GM23338 (cell line): ENCODE data around the gene GATAD2A. TPM values are rescaled to one million over a fixed set of nuclear protein-coding genes. Genes with fewer than 3 reads are reported as not detected.

Experiments used
- ATAC-seq: fragments of 200-7000 bp; cut with Tn5 transposase; 3 replicates; pipeline ENCODE4 v1.9.1; 2020
- DNase-seq: peaks from one replicate; pipeline ENCODE4 v3.0.0-alpha.2; 2015; ENCODE audit warnings: low spot score
- H2AFZ ChIP-seq: fragments of 200-600 bp; sonication (generic); 2 replicates; pipeline ENCODE4 v1.8.0; 2016; ENCODE audit warnings: antibody characterized with exemption, mild to moderate bottlenecking, moderate library complexity
- H3F3A ChIP-seq: fragments of 200-600 bp; sonication (generic); replicated peaks from 2 replicates; pipeline ENCODE4 v1.8.0; 2017; ENCODE audit warnings: antibody characterized with exemption, mixed run types, low read depth
- H3K27ac ChIP-seq: fragments of 200-600 bp; sonication (generic); 2 replicates; pipeline ENCODE4 v1.6.1; 2016; ENCODE audit warnings: low read depth
- H3K27me3 ChIP-seq: fragments of 200-600 bp; sonication (generic); 2 replicates; pipeline ENCODE4 v1.8.0; 2016; ENCODE audit warnings: mild to moderate bottlenecking, mixed run types, moderate library complexity; ENCODE audit not compliant: insufficient read depth
- H3K36me3 ChIP-seq: fragments of 200-600 bp; sonication (generic); 2 replicates; pipeline ENCODE4 v1.8.0; 2016; ENCODE audit warnings: mild to moderate bottlenecking; ENCODE audit not compliant: insufficient read depth
- H3K4me1 ChIP-seq: fragments of 200-600 bp; sonication (generic); 2 replicates; pipeline ENCODE4 v1.8.0; 2016; ENCODE audit warnings: mild to moderate bottlenecking, moderate library complexity; ENCODE audit not compliant: insufficient read depth
- H3K4me2 ChIP-seq: fragments of 200-600 bp; sonication (generic); 2 replicates; pipeline ENCODE4 v1.7.1; 2017; ENCODE audit warnings: mixed run types
- H3K4me3 ChIP-seq: fragments of 200-600 bp; sonication (generic); 2 replicates; pipeline ENCODE4 v1.6.1; 2016; ENCODE audit warnings: mixed run types
- H3K79me2 ChIP-seq: fragments of 200-600 bp; sonication (generic); replicated peaks from 2 replicates; pipeline ENCODE4 v1.8.0; 2017; ENCODE audit warnings: mild to moderate bottlenecking; ENCODE audit not compliant: insufficient read depth
- H3K9me2 ChIP-seq: fragments of 200-600 bp; sonication (generic); 2 replicates; pipeline ENCODE4 v1.8.0; 2017; ENCODE audit not compliant: insufficient read depth
- H4K20me1 ChIP-seq: fragments of 200-600 bp; sonication (generic); replicated peaks from 2 replicates; pipeline ENCODE4 v1.8.0; 2017; ENCODE audit warnings: mild to moderate bottlenecking; ENCODE audit not compliant: insufficient read depth
- H3K27ac Mint-ChIP-seq: 2 replicates; pipeline ENCODE4 v1.8.0; 2020; ENCODE audit warnings: inconsistent platforms, mild to moderate bottlenecking, moderate library complexity, mixed read lengths
- H3K27me3 Mint-ChIP-seq: 3 replicates; pipeline ENCODE4 v1.8.0; 2022; ENCODE audit warnings: low read depth, mild to moderate bottlenecking, moderate library complexity, mixed read lengths, inconsistent platforms; ENCODE audit not compliant: insufficient read depth, poor library complexity
- H3K36me3 Mint-ChIP-seq: 3 replicates; pipeline ENCODE4 v1.8.0; 2021; ENCODE audit warnings: low read depth, mild to moderate bottlenecking, inconsistent platforms, moderate library complexity, mixed read lengths
- H3K4me1 Mint-ChIP-seq: 3 replicates; pipeline ENCODE4 v1.8.0; 2020; ENCODE audit warnings: mild to moderate bottlenecking, inconsistent platforms, mixed read lengths
- H3K4me3 Mint-ChIP-seq: 3 replicates; pipeline ENCODE4 v1.8.0; 2021; ENCODE audit warnings: moderate library complexity, mild to moderate bottlenecking, inconsistent platforms, mixed read lengths
- H3K9me3 Mint-ChIP-seq: 3 replicates; pipeline ENCODE4 v1.8.0; 2020; ENCODE audit warnings: moderate library complexity, mild to moderate bottlenecking, inconsistent platforms, mixed read lengths
- CREB1 ChIP-seq: fragments of 250-450 bp; sonication (Bioruptor Pico); IDR thresholded peaks from 2 replicates; pipeline ENCODE4 v1.5.0; 2020; ENCODE audit warnings: low read depth, mild to moderate bottlenecking, moderate library complexity
- EZH2 ChIP-seq: fragments of 200-600 bp; sonication (generic); IDR thresholded peaks from one replicate; pipeline ENCODE4 v1.8.0; 2017; ENCODE audit warnings: antibody characterized with exemption, mild to moderate bottlenecking, low read depth; ENCODE audit not compliant: unreplicated experiment
- EZH2phosphoT487 ChIP-seq: fragments of 200-600 bp; sonication (generic); IDR thresholded peaks from one replicate; pipeline ENCODE4 v1.8.1; 2018; ENCODE audit warnings: antibody characterized with exemption; ENCODE audit not compliant: unreplicated experiment
- JUNB ChIP-seq: IDR thresholded peaks from one replicate; pipeline ENCODE4 v1.6.1; 2016; ENCODE audit warnings: antibody characterized with exemption; ENCODE audit not compliant: unreplicated experiment
- NANOG ChIP-seq: IDR thresholded peaks from 2 replicates; pipeline ENCODE4 v1.6.1; 2016; ENCODE audit warnings: antibody characterized with exemption, borderline replicate concordance
- POLR2AphosphoS5 ChIP-seq: IDR thresholded peaks from 2 replicates; pipeline ENCODE4 v1.6.1; 2016; ENCODE audit warnings: antibody characterized with exemption, low read depth
- STAT1 ChIP-seq: IDR thresholded peaks from one replicate; pipeline ENCODE4 v1.6.1; 2016; ENCODE audit warnings: antibody characterized with exemption; ENCODE audit not compliant: unreplicated experiment
- ZNF114 ChIP-seq: fragments of 250-450 bp; sonication (Bioruptor Pico); IDR thresholded peaks from 2 replicates; pipeline ENCODE4 v1.5.0; 2020; ENCODE audit warnings: mild to moderate bottlenecking, moderate library complexity
- ZNF331 ChIP-seq: fragments of 250-450 bp; sonication (Bioruptor Pico); IDR thresholded peaks from 2 replicates; pipeline ENCODE4 v1.5.0; 2020; ENCODE audit warnings: low read depth, mild to moderate bottlenecking, moderate library complexity
- polyA plus RNA-seq: library from polyadenylated mRNA; unstranded; fragments of >200 nt; fragmentation: Nextera tagmentation; extraction: Ambion mirVana; gene quantifications from 2 replicates; pipeline ENCODE4 v1.2.1, GENCODE V29; 2016
- total RNA-seq: library from RNA; depleted of rRNA; stranded (reverse); fragments of >200 nt; shearing (Covaris generic); gene quantifications from 2 replicates; pipeline ENCODE4 v1.2.3, GENCODE V29; 2014
- TF ChIP-seq, protein P1 (sequence below): IDR thresholded peaks from 2 replicates; pipeline ENCODE4 v1.6.1; 2016; ENCODE audit warnings: antibody characterized with exemption
- TF ChIP-seq, protein P2 (sequence below), 2 experiments: fragments of 200-600 bp in 1 of 2; sonication (generic) in 1 of 2; conservative IDR thresholded peaks; 2 replicates each; pipeline versions ENCODE4 v1.5.1 to v1.6.1; 2016 to 2017; ENCODE audit warnings: antibody characterized with exemption in 2 of 2, low read depth in 2 of 2, mild to moderate bottlenecking in 2 of 2, moderate library complexity in 1 of 2
- TF ChIP-seq, protein P3 (sequence below): fragments of 250-450 bp; sonication (Bioruptor Pico); IDR thresholded peaks from 2 replicates; pipeline ENCODE4 v1.5.0; 2020; ENCODE audit warnings: mild to moderate bottlenecking, moderate library complexity
- TF ChIP-seq, protein P4 (sequence below): IDR thresholded peaks from one replicate; pipeline ENCODE4 v1.6.1; 2018; ENCODE audit warnings: antibody characterized with exemption; ENCODE audit not compliant: unreplicated experiment

GATAD2A gene
- total and polyA plus RNA-seq, 2 experiments from 2014 or later = 40.0 to 151 TPM

DNA sequence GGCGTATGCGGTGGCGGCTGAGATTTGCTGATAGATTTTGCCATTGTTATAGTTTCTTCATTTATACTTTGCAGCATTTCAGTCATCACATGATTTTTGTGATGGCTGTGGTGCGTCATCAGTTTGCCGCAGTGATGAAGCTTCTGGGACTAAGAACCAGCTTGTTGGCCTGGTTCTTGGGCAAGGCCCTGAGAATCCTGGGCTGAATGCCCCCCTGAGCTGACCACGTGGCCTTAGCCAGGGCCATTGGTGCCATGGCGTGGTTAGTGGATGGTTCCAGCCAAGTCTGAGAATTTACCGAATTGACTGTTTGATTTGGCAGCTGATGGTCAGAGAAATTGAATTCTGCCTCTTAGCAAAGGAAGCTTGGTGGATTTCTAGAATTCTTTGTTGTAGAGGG, 17.8 kb downstream of the GATAD2A start:
- TF ChIP-seq EZH2phosphoT487 (no peak), STAT1 (no peak), ZNF114 (CRISPR knock-in tag) (no peak), ZNF331 (CRISPR knock-in tag) (no peak), POLR2AphosphoS5 (no peak), NANOG (no peak), CREB1 (CRISPR knock-in tag) (no peak), JUNB (no peak), EZH2 (no peak)
- TF ChIP-seq, protein P1, sequence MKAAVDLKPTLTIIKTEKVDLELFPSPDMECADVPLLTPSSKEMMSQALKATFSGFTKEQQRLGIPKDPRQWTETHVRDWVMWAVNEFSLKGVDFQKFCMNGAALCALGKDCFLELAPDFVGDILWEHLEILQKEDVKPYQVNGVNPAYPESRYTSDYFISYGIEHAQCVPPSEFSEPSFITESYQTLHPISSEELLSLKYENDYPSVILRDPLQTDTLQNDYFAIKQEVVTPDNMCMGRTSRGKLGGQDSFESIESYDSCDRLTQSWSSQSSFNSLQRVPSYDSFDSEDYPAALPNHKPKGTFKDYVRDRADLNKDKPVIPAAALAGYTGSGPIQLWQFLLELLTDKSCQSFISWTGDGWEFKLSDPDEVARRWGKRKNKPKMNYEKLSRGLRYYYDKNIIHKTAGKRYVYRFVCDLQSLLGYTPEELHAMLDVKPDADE = no peak
- TF ChIP-seq, protein P2, sequence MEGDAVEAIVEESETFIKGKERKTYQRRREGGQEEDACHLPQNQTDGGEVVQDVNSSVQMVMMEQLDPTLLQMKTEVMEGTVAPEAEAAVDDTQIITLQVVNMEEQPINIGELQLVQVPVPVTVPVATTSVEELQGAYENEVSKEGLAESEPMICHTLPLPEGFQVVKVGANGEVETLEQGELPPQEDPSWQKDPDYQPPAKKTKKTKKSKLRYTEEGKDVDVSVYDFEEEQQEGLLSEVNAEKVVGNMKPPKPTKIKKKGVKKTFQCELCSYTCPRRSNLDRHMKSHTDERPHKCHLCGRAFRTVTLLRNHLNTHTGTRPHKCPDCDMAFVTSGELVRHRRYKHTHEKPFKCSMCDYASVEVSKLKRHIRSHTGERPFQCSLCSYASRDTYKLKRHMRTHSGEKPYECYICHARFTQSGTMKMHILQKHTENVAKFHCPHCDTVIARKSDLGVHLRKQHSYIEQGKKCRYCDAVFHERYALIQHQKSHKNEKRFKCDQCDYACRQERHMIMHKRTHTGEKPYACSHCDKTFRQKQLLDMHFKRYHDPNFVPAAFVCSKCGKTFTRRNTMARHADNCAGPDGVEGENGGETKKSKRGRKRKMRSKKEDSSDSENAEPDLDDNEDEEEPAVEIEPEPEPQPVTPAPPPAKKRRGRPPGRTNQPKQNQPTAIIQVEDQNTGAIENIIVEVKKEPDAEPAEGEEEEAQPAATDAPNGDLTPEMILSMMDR (conservative IDR thresholded peaks at IDR 0.05; ENCODE audit: low read depth in 2 of 2) = no peak
- TF ChIP-seq, protein P3, sequence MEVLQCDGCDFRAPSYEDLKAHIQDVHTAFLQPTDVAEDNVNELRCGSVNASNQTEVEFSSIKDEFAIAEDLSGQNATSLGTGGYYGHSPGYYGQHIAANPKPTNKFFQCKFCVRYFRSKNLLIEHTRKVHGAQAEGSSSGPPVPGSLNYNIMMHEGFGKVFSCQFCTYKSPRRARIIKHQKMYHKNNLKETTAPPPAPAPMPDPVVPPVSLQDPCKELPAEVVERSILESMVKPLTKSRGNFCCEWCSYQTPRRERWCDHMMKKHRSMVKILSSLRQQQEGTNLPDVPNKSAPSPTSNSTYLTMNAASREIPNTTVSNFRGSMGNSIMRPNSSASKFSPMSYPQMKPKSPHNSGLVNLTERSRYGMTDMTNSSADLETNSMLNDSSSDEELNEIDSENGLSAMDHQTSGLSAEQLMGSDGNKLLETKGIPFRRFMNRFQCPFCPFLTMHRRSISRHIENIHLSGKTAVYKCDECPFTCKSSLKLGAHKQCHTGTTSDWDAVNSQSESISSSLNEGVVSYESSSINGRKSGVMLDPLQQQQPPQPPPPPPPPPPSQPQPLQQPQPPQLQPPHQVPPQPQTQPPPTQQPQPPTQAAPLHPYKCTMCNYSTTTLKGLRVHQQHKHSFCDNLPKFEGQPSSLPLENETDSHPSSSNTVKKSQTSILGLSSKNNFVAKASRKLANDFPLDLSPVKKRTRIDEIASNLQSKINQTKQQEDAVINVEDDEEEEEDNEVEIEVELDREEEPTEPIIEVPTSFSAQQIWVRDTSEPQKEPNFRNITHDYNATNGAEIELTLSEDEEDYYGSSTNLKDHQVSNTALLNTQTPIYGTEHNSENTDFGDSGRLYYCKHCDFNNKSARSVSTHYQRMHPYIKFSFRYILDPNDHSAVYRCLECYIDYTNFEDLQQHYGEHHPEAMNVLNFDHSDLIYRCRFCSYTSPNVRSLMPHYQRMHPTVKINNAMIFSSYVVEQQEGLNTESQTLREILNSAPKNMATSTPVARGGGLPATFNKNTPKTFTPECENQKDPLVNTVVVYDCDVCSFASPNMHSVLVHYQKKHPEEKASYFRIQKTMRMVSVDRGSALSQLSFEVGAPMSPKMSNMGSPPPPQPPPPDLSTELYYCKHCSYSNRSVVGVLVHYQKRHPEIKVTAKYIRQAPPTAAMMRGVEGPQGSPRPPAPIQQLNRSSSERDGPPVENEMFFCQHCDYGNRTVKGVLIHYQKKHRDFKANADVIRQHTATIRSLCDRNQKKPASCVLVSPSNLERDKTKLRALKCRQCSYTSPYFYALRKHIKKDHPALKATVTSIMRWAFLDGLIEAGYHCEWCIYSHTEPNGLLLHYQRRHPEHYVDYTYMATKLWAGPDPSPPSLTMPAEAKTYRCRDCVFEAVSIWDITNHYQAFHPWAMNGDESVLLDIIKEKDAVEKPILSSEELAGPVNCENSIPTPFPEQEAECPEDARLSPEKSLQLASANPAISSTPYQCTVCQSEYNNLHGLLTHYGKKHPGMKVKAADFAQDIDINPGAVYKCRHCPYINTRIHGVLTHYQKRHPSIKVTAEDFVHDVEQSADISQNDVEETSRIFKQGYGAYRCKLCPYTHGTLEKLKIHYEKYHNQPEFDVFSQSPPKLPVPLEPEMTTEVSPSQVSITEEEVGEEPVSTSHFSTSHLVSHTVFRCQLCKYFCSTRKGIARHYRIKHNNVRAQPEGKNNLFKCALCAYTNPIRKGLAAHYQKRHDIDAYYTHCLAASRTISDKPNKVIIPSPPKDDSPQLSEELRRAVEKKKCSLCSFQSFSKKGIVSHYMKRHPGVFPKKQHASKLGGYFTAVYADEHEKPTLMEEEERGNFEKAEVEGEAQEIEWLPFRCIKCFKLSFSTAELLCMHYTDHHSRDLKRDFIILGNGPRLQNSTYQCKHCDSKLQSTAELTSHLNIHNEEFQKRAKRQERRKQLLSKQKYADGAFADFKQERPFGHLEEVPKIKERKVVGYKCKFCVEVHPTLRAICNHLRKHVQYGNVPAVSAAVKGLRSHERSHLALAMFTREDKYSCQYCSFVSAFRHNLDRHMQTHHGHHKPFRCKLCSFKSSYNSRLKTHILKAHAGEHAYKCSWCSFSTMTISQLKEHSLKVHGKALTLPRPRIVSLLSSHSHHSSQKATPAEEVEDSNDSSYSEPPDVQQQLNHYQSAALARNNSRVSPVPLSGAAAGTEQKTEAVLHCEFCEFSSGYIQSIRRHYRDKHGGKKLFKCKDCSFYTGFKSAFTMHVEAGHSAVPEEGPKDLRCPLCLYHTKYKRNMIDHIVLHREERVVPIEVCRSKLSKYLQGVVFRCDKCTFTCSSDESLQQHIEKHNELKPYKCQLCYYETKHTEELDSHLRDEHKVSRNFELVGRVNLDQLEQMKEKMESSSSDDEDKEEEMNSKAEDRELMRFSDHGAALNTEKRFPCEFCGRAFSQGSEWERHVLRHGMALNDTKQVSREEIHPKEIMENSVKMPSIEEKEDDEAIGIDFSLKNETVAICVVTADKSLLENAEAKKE (CRISPR knock-in tag) = no peak
- TF ChIP-seq, protein P4, sequence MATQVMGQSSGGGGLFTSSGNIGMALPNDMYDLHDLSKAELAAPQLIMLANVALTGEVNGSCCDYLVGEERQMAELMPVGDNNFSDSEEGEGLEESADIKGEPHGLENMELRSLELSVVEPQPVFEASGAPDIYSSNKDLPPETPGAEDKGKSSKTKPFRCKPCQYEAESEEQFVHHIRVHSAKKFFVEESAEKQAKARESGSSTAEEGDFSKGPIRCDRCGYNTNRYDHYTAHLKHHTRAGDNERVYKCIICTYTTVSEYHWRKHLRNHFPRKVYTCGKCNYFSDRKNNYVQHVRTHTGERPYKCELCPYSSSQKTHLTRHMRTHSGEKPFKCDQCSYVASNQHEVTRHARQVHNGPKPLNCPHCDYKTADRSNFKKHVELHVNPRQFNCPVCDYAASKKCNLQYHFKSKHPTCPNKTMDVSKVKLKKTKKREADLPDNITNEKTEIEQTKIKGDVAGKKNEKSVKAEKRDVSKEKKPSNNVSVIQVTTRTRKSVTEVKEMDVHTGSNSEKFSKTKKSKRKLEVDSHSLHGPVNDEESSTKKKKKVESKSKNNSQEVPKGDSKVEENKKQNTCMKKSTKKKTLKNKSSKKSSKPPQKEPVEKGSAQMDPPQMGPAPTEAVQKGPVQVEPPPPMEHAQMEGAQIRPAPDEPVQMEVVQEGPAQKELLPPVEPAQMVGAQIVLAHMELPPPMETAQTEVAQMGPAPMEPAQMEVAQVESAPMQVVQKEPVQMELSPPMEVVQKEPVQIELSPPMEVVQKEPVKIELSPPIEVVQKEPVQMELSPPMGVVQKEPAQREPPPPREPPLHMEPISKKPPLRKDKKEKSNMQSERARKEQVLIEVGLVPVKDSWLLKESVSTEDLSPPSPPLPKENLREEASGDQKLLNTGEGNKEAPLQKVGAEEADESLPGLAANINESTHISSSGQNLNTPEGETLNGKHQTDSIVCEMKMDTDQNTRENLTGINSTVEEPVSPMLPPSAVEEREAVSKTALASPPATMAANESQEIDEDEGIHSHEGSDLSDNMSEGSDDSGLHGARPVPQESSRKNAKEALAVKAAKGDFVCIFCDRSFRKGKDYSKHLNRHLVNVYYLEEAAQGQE = no peak
- H3K4me3 ChIP-seq = no peak overlapping the region
- peaks cover 100% of the 10 kb centered on the region for H3K79me2 ChIP-seq
- Mint-ChIP-seq H3K4me1 (peaks cover 52% of the 10 kb centered on the region), H3K27me3 (peaks cover 13% of the 10 kb centered on the region), H3K36me3 (peaks cover 10% of the 10 kb centered on the region; the same call in 2 of the 3 replicates), H3K27ac (no peak overlapping the region), H3K9me3 (no peaks in the 10 kb centered on the region), H3K4me3 (no peak overlapping the region)
- peak overlapping the region; percentile 69 for H3K27ac ChIP-seq
- ATAC-seq (no peak), DNase-seq (no peak)
- no peaks in the 10 kb centered on the region for H3K36me3 ChIP-seq
- peaks cover 86% of the 10 kb centered on the region for H4K20me1 ChIP-seq
- H3K27me3 ChIP-seq = no peaks in the 10 kb centered on the region
- 0 out of 2 replicates have a peak, but pooled peaks cover 8% of the 10 kb centered on the region for H3F3A ChIP-seq
- H3K4me1 ChIP-seq = peaks cover 37% of the 10 kb centered on the region
- no peak overlapping the region for H3K4me2 ChIP-seq
- no peak overlapping the region for H2AFZ ChIP-seq
- H3K9me2 ChIP-seq = no peaks in the 10 kb centered on the region
